ENCODE results near the gene RAB44.

RAB44 gene

DNA sequence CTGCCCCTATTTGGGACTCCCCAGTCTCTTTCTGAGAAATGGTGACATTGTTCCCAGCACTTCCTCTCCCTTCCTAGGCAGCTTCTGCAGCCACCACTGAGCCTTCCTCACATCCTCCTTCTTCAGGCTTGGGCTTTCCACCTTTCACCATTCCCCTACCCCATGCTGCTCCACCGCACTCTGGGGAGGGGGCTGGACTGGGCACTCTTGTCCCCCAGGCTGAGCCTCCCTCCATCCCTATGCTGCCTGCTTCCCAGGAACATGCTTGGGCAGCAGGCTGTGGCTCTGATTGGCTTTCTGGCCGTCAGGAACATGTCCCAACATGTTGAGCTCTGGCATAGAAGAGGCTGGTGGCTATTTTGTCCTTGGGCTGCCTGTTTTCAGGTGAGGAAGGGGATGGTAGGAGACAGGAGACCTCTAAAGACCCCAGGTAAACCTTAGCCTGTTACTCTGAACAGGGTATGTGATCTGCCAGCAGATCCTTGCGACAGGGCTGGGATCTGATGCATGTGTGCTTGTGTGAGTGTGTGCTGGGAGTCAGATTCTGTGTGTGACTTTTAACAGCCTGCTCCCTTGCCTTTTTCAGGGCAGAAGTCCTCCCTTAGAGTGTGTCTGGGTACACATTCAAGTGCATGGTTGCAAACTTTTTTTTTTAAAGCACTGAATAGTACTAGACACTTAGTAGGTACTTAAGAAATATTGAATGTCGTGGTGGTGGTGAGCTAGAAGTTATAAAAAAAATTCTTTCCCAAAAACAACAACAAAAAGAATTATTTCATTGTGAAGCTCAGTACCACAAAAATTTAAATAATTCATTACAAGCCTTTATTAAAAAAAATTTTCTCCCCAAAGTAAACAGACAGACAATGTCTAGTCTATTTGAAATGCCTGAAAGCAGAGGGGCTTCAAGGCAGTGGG is 21.2 kb upstream of the RAB44 start:
- peak overlapping the region; percentile 99 for H3K4me3 Mint-ChIP-seq

GRCh38 chr6:36677059-36677749 is 20.4 kb upstream of the RAB44 start:
- Mint-ChIP-seq H3K36me3 (ENCODE audit: low read depth) (peaks cover 37% of the 10 kb centered on the region), H3K9me3 (no peaks in the 10 kb centered on the region), H3K4me3 (peak overlapping the region; percentile 99), H3K27ac (peak overlapping the region; percentile 99), H3K27me3 (no peaks in the 10 kb centered on the region), H3K4me1 (ENCODE audit: low read depth) (peaks cover 60% of the 10 kb centered on the region)
- intact Hi-C loops (cut with micrococcal nuclease), result no loop called here

More for the DNA sequence above, 21.2 kb upstream of the RAB44 start:
- peaks cover 32% of the 10 kb centered on the region for H3K36me3 Mint-ChIP-seq (ENCODE audit: low read depth)
- no peaks in the 10 kb centered on the region for H3K9me3 Mint-ChIP-seq
- peaks cover 62% of the 10 kb centered on the region for H3K4me1 Mint-ChIP-seq (ENCODE audit: low read depth)
- H3K27me3 Mint-ChIP-seq, result no peaks in the 10 kb centered on the region
- intact Hi-C loops (cut with micrococcal nuclease), result no loop called here
- H3K27ac Mint-ChIP-seq, result peak overlapping the region; percentile 99

GRCh38 chr6:36677753-36678487 is 19.7 kb upstream of the RAB44 start:
- peaks cover 44% of the 10 kb centered on the region for H3K36me3 Mint-ChIP-seq (ENCODE audit: low read depth)
- H3K27ac Mint-ChIP-seq, result peak overlapping the region; percentile 99
- peak overlapping the region; percentile 99 for H3K4me3 Mint-ChIP-seq
- peaks cover 65% of the 10 kb centered on the region for H3K4me1 Mint-ChIP-seq (ENCODE audit: low read depth)
- intact Hi-C loops (cut with micrococcal nuclease), result loop anchor here (1.0 kb wide), 3 partner anchors 27 to 55 kb away; no protein-coding TSS in a partner anchor
- H3K27me3 Mint-ChIP-seq, result no peaks in the 10 kb centered on the region
- H3K9me3 Mint-ChIP-seq, result no peaks in the 10 kb centered on the region

DNA sequence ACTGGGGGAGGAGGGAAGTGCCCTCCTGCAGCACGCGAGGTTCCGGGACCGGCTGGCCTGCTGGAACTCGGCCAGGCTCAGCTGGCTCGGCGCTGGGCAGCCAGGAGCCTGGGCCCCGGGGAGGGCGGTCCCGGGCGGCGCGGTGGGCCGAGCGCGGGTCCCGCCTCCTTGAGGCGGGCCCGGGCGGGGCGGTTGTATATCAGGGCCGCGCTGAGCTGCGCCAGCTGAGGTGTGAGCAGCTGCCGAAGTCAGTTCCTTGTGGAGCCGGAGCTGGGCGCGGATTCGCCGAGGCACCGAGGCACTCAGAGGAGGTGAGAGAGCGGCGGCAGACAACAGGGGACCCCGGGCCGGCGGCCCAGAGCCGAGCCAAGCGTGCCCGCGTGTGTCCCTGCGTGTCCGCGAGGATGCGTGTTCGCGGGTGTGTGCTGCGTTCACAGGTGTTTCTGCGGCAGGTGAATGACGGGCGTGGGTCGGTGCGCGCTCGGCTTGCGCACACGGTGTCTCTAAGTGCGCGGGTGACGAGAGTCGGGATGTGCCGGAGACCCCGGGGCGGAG is 19.1 kb upstream of the RAB44 start, which contains the start of gene CDKN1A:
Gene CDKN1A, plus strand, starts transcription at position 227 of the 555 bp plus-strand sequence. CDS start 5,388 bp downstream, outside the sequence.
- no peaks in the 10 kb centered on the region for H3K9me3 Mint-ChIP-seq
- intact Hi-C loops (cut with micrococcal nuclease), result loop anchor here (1.0 kb wide), 3 partner anchors 27 to 55 kb away; no protein-coding TSS in a partner anchor
- H3K27ac Mint-ChIP-seq, result peak within 1 kb of the TSS; percentile 99
- peaks cover 71% of the 10 kb centered on the region for H3K4me1 Mint-ChIP-seq (ENCODE audit: low read depth)
- peaks cover 50% of the 10 kb centered on the region for H3K36me3 Mint-ChIP-seq (ENCODE audit: low read depth)
- H3K27me3 Mint-ChIP-seq, result no peaks in the 10 kb centered on the region
- peak within 1 kb of the TSS; percentile 99 for H3K4me3 Mint-ChIP-seq

GRCh38 chr6:36679043-36679833 is 18.4 kb upstream of the RAB44 start:
- Mint-ChIP-seq H3K9me3 (no peaks in the 10 kb centered on the region), H3K27me3 (no peaks in the 10 kb centered on the region), H3K4me1 (ENCODE audit: low read depth) (peaks cover 71% of the 10 kb centered on the region), H3K27ac (peak overlapping the region; percentile 99), H3K4me3 (peak overlapping the region; percentile 99), H3K36me3 (ENCODE audit: low read depth) (peaks cover 57% of the 10 kb centered on the region)
- intact Hi-C loops (cut with micrococcal nuclease), result no loop called here

DNA sequence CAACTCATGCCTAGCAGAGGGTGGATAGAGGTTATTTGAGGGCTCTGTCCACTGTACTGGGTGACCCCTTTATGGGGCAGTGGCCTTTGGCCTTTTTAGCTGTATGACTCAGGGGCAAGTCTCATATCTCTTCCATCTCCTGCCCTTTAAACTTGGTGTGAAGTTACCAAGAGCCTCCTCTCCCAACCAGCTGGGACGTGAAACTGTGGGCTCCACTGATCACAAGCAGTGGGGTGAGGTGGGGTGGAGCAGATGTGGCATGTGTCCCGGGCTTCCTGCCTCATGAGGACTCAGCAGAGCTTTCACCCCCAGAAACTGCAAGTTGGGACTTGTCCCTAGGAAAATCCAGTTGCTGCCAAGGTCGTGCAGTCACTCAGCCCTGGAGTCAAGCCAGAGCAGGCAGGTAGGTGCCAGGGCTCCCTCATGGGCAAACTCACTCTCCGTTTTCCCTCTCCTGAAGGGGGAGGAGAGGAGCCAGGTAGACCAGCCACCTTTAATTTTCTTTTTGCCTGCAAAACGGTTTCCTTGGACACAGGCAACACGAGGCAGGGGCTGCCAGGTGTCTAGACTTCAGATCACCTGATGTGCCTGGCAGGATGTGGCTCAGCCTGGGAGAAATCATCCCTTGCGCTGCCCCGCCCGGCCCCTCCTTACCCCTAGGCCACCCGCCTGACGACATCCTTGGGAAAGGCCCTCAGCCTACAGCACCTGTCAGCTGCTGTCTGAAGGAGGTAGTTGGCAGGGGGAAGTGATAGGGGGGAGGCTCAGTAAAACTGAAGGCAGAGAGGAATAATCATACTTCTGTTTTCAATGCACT is 15.1 kb upstream of the RAB44 start:
- Mint-ChIP-seq H3K4me1 (ENCODE audit: low read depth) (peaks cover 70% of the 10 kb centered on the region), H3K36me3 (ENCODE audit: low read depth) (peaks cover 90% of the 10 kb centered on the region), H3K27ac (peak overlapping the region; percentile 99), H3K9me3 (no peaks in the 10 kb centered on the region), H3K4me3 (peak overlapping the region; percentile 77), H3K27me3 (no peaks in the 10 kb centered on the region)
- intact Hi-C loops (cut with micrococcal nuclease), result no loop called here

DNA sequence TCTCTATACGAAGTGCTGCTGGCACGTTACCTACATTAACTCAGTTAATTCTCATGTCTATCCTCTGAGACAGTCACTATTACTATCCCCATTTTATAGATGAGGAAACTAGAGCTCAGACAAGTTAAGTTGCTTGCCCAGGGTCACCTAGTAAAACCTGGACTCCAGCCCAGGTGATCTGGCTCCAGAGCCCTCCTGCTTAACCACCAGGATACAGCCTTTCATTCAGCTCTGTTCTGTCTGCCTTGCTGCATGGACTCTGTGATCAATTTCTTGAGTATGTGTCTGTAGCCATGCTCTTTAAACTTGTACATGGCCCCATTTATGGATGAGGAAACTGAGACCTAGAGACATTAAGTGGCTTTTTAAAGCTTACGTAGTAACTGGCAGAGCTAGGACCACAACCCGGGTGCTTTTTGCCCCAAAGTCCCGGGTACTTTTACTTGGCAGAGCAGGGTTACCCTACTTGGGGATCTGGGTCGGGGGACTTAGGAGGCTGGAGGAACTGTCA is 14.4 kb upstream of the RAB44 start:
- intact Hi-C loops (cut with micrococcal nuclease), result no loop called here
- Mint-ChIP-seq H3K9me3 (no peaks in the 10 kb centered on the region), H3K4me1 (ENCODE audit: low read depth) (peaks cover 64% of the 10 kb centered on the region), H3K27ac (peak overlapping the region; percentile 8), H3K27me3 (no peaks in the 10 kb centered on the region), H3K36me3 (ENCODE audit: low read depth) (peaks cover 94% of the 10 kb centered on the region), H3K4me3 (peak overlapping the region; percentile 21)

DNA sequence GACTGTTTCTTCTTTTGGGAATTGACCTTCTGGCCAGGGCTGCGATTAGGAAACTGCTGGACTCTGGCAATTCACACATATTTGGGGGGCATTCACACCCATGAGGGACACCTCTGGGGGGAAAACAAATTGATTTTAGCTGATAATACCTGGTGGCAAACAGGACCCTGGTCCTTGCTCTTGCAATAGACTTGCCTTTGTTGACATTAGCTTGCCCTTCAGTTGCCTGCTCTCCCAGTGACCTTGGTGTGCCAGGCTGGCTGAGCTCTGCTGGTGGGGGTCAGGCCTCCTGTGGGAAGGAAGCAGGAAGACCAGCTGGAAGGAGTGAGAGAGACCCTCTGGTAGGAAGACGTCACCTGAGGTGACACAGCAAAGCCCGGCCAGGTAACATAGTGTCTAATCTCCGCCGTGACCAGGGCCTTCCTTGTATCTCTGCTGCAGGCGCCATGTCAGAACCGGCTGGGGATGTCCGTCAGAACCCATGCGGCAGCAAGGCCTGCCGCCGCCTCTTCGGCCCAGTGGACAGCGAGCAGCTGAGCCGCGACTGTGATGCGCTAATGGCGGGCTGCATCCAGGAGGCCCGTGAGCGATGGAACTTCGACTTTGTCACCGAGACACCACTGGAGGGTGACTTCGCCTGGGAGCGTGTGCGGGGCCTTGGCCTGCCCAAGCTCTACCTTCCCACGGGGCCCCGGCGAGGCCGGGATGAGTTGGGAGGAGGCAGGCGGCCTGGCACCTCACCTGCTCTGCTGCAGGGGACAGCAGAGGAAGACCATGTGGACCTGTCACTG is 13.8 kb upstream of the RAB44 start:
- no peaks in the 10 kb centered on the region for H3K27me3 Mint-ChIP-seq
- H3K4me3 Mint-ChIP-seq, result peak overlapping the region; percentile 21
- H3K9me3 Mint-ChIP-seq, result no peaks in the 10 kb centered on the region
- H3K27ac Mint-ChIP-seq, result peak overlapping the region; percentile 8
- intact Hi-C loops (cut with micrococcal nuclease), result no loop called here
- peaks cover 88% of the 10 kb centered on the region for H3K36me3 Mint-ChIP-seq (ENCODE audit: low read depth)
- H3K4me1 Mint-ChIP-seq (ENCODE audit: low read depth), result peaks cover 62% of the 10 kb centered on the region

GRCh38 chr6:36684447-36684812 is 13.2 kb upstream of the RAB44 start:
- Mint-ChIP-seq H3K36me3 (ENCODE audit: low read depth) (peaks cover 82% of the 10 kb centered on the region), H3K27me3 (no peaks in the 10 kb centered on the region), H3K9me3 (no peaks in the 10 kb centered on the region), H3K4me1 (ENCODE audit: low read depth) (peaks cover 62% of the 10 kb centered on the region), H3K4me3 (no peak overlapping the region), H3K27ac (peak overlapping the region; percentile 8)
- intact Hi-C loops (cut with micrococcal nuclease), result no loop called here

DNA sequence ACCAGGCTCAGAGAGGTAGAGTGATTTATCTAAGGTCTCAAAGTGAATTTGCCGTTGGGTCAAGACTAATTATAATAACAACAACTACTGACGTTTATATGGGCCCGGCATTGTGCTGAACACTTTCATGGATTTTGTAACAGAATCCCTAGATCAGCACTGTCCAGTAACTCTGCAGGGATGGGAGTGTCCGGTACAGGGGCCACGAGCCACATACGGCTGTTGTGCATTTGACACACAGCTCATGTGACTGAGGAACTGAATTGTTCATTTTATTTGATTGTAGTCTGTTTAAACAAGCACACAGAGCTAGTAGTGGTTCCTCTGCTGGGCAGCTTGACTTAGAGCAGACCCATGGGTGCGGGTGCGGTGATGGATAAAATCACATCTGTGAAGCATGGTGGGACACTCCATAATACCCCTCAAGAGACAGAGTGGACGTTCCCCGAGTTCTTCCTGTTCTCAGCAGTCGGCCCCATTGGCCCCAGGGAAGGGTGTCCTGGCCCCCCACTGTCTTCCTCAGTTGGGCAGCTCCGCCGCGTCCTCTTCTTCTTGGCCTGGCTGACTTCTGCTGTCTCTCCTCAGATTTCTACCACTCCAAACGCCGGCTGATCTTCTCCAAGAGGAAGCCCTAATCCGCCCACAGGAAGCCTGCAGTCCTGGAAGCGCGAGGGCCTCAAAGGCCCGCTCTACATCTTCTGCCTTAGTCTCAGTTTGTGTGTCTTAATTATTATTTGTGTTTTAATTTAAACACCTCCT is 12.3 kb upstream of the RAB44 start:
- peak overlapping the region; percentile 27 for H3K4me3 Mint-ChIP-seq
- H3K9me3 Mint-ChIP-seq, result no peaks in the 10 kb centered on the region
- intact Hi-C loops (cut with micrococcal nuclease), result loop anchor here (5.0 kb wide), 1 partner anchor 72 kb away; no protein-coding TSS in a partner anchor
- peaks cover 73% of the 10 kb centered on the region for H3K36me3 Mint-ChIP-seq (ENCODE audit: low read depth)
- H3K27ac Mint-ChIP-seq, result peak overlapping the region; percentile 78
- peaks cover 61% of the 10 kb centered on the region for H3K4me1 Mint-ChIP-seq (ENCODE audit: low read depth)
- H3K27me3 Mint-ChIP-seq, result no peaks in the 10 kb centered on the region
